Suppressor macrophage treated with lipopolysaccharide for 1 hour (primary cell): ENCODE data around the gene CENPH.
A peak's percentile ranks its signal among the peaks of the same experiment; 100 is the strongest.

Experiments used
- DNase-seq, 3 donors: peaks; one replicate each; pipeline ENCODE4 v3.0.0-alpha.2; 2020 to 2022

The CENPH gene

DNA sequence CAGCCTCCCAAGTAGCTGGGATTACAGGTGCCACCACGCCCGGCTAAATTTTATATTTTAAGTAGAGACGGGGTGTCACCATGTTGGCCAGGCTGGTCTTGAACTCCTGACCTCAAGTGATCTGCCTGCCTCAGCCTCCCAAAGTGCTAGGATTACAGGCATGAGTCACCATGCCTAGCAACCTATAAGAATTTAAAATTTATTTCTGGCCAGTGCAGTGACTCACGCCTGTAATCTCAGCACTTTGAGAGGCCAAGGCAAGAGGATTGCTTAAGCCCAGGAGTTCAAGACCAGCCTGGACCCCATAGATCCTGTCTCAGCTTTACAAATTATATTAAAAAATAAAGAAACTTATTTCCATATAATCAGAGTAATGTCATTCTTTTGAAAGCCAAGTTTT is 66.6 kb downstream of the CENPH start:
- DNase-seq, result peak in 1 of 3 donors; percentile 13

GRCh38 chr5:69257577-69257976 is 68.2 kb downstream of the CENPH start:
- DNase-seq, result no peak
